ENCODE measurements around the gene AKAP9. TPM values are rescaled to one million over a fixed set of nuclear protein-coding genes. Genes with fewer than 3 reads are reported as not detected.
"Not testable (repeated sequence)": the region's sequence is repeated elsewhere in the genome, so short reads cannot be mapped to it uniquely, and the experiment has no call there.

AKAP9 gene
- total and polyA plus RNA-seq, 4 donors = 11.4 to 203 (median 40.0) TPM

GRCh38 chr7:91962419-91962818 is 21.8 kb downstream of the AKAP9 start:
- DNase-seq = no peak
- no peaks in the 10 kb centered on the region for H3K36me3 ChIP-seq (ENCODE audit: control insufficient read depth in 4 of 4, insufficient read depth in 4 of 4, low read length in 4 of 4)
- no peak overlapping the region for H3K27ac ChIP-seq (ENCODE audit: low read depth in 1 of 2, low read length in 1 of 2)
- H3K4me1 ChIP-seq (ENCODE audit: control insufficient read depth in 5 of 5, insufficient read depth in 5 of 5, low read length in 5 of 5) = peaks cover 0 to 6% (median 0%) of the 10 kb centered on the region in 5 donors
- 72 to 80% methylated on average over 3 of the region's 3 CpGs for WGBS, 2 donors
- H3K4me3 ChIP-seq = no peak overlapping the region
- TF ChIP-seq CTCF (IDR thresholded peaks at IDR 0.05; ENCODE audit: control extremely low read depth, extremely low read depth) = no peak
- no peaks in the 10 kb centered on the region for H3K27me3 ChIP-seq (ENCODE audit: control insufficient read depth in 3 of 3, insufficient read depth in 3 of 3, low read length in 2 of 3)
- no peaks in the 10 kb centered on the region for H3K9me3 ChIP-seq (ENCODE audit: control insufficient read depth in 4 of 4, insufficient read depth in 3 of 4, low read length in 3 of 4)
- H3K9ac ChIP-seq (ENCODE audit: insufficient read depth in 1 of 2, low read length in 2 of 2) = no peak overlapping the region
- ATAC-seq (ENCODE audit: insufficient read depth, low FRiP score) = no peak

- not testable (repeated sequence) for H3K9ac ChIP-seq (ENCODE audit: insufficient read depth in 1 of 2, low read length in 2 of 2); DNase-seq; H3K27ac ChIP-seq (ENCODE audit: low read depth in 1 of 2, low read length in 1 of 2); H3K9me3 ChIP-seq (ENCODE audit: control insufficient read depth in 4 of 4, insufficient read depth in 3 of 4, low read length in 3 of 4); ATAC-seq (ENCODE audit: insufficient read depth, low FRiP score); H3K4me3 ChIP-seq; H3K27me3 ChIP-seq (ENCODE audit: control insufficient read depth in 3 of 3, insufficient read depth in 3 of 3, low read length in 2 of 3); H3K36me3 ChIP-seq (ENCODE audit: control insufficient read depth in 4 of 4, insufficient read depth in 4 of 4, low read length in 4 of 4); H3K4me1 ChIP-seq (ENCODE audit: control insufficient read depth in 5 of 5, insufficient read depth in 5 of 5, low read length in 5 of 5)
- 96 to 99% methylated on average over 2 of the region's 2 CpGs for WGBS, 2 donors
Measured at GRCh38 chr7:91967513-91967912, 26.9 kb downstream of the AKAP9 start.

GRCh38 chr7:91973639-91974038 is 33.0 kb downstream of the AKAP9 start:
- H3K4me1 ChIP-seq (ENCODE audit: control insufficient read depth in 5 of 5, insufficient read depth in 5 of 5, low read length in 5 of 5) = peaks cover 0 to 2% (median 0%) of the 10 kb centered on the region in 5 donors
- H3K9me3 ChIP-seq (ENCODE audit: control insufficient read depth in 4 of 4, insufficient read depth in 3 of 4, low read length in 3 of 4) = no peaks in the 10 kb centered on the region
- H3K9ac ChIP-seq (ENCODE audit: insufficient read depth in 1 of 2, low read length in 2 of 2) = no peak overlapping the region
- ATAC-seq (ENCODE audit: insufficient read depth, low FRiP score) (no peak), DNase-seq (no peak)
- WGBS, 2 donors = 88 to 92% methylated on average over 5 of the region's 5 CpGs
- peaks cover 0 to 4% (median 3%) of the 10 kb centered on the region in 4 donors for H3K36me3 ChIP-seq (ENCODE audit: control insufficient read depth in 4 of 4, insufficient read depth in 4 of 4, low read length in 4 of 4)
- no peak overlapping the region for H3K27ac ChIP-seq (ENCODE audit: low read depth in 1 of 2, low read length in 1 of 2)
- H3K4me3 ChIP-seq = no peak overlapping the region
- no peaks in the 10 kb centered on the region for H3K27me3 ChIP-seq (ENCODE audit: control insufficient read depth in 3 of 3, insufficient read depth in 3 of 3, low read length in 2 of 3)
- no peak for TF ChIP-seq CTCF (IDR thresholded peaks at IDR 0.05; ENCODE audit: control extremely low read depth, extremely low read depth)

- Histone ChIP-seq H3K9me3 (ENCODE audit: control insufficient read depth in 4 of 4, insufficient read depth in 3 of 4, low read length in 3 of 4) (no peaks in the 10 kb centered on the region), H3K27ac (ENCODE audit: low read depth in 1 of 2, low read length in 1 of 2) (no peak overlapping the region)
Measured at GRCh38 chr7:91974066-91974465, 33.4 kb downstream of the AKAP9 start.

More at GRCh38 chr7:91974066-91974465, 33.4 kb downstream of the AKAP9 start:
- ATAC-seq (ENCODE audit: insufficient read depth, low FRiP score) (no peak), DNase-seq (no peak)
- TF ChIP-seq CTCF (IDR thresholded peaks at IDR 0.05; ENCODE audit: control extremely low read depth, extremely low read depth) = no peak
- no peaks in the 10 kb centered on the region for H3K4me1 ChIP-seq (ENCODE audit: control insufficient read depth in 5 of 5, insufficient read depth in 5 of 5, low read length in 5 of 5)
- H3K36me3 ChIP-seq (ENCODE audit: control insufficient read depth in 4 of 4, insufficient read depth in 4 of 4, low read length in 4 of 4) = peaks cover 0 to 4% (median 3%) of the 10 kb centered on the region in 4 donors
- no peaks in the 10 kb centered on the region for H3K27me3 ChIP-seq (ENCODE audit: control insufficient read depth in 3 of 3, insufficient read depth in 3 of 3, low read length in 2 of 3)
- H3K9ac ChIP-seq (ENCODE audit: insufficient read depth in 1 of 2, low read length in 2 of 2) = no peak overlapping the region
- no peak overlapping the region for H3K4me3 ChIP-seq
